GM19099 (cell line): ENCODE measurements around the gene MINDY4.

Experiments used
- POLR2A ChIP-seq: IDR thresholded peaks from 3 replicates; pipeline ENCODE4 v1.6.1; 2011; ENCODE audit warnings: low read depth; ENCODE audit not compliant: insufficient read length; ENCODE audit errors: extremely low read depth

Gene MINDY4

GRCh38 chr7:30771174-30771879, at the start of gene MINDY4:
Gene MINDY4, plus strand, starts transcription at chr7:30771417. Its CDS starts 77 bp downstream, at chr7:30771494.
- TF ChIP-seq POLR2A, result peak; percentile 29

GRCh38 chr7:30722187-30722586, 49.0 kb upstream of the MINDY4 start:
- no peak for TF ChIP-seq POLR2A

DNA sequence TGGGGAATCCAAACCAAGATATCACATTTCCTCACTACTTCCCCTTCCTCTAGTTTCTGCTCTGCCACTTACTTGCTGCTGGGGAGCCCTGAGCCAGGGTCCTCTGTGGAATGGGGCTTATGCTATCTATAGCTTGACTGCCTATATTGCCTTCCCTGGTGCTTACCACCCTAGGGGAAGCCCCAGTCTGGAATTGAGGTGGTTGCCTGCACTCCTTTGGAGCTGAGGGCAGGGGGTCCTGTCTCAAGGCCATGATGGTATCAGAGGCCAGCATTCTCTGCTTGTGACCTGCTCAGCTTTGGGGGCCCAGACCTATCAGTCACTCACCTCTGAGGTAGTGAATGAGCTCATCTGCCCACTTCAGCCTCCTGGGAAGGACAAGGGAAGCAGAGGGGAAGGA, 48.5 kb upstream of the MINDY4 start:
- TF ChIP-seq POLR2A, result no peak

GRCh38 chr7:30723776-30724175, 47.4 kb upstream of the MINDY4 start:
- TF ChIP-seq POLR2A, result no peak

GRCh38 chr7:30726296-30727006, 44.8 kb upstream of the MINDY4 start:
- no peak for TF ChIP-seq POLR2A

DNA sequence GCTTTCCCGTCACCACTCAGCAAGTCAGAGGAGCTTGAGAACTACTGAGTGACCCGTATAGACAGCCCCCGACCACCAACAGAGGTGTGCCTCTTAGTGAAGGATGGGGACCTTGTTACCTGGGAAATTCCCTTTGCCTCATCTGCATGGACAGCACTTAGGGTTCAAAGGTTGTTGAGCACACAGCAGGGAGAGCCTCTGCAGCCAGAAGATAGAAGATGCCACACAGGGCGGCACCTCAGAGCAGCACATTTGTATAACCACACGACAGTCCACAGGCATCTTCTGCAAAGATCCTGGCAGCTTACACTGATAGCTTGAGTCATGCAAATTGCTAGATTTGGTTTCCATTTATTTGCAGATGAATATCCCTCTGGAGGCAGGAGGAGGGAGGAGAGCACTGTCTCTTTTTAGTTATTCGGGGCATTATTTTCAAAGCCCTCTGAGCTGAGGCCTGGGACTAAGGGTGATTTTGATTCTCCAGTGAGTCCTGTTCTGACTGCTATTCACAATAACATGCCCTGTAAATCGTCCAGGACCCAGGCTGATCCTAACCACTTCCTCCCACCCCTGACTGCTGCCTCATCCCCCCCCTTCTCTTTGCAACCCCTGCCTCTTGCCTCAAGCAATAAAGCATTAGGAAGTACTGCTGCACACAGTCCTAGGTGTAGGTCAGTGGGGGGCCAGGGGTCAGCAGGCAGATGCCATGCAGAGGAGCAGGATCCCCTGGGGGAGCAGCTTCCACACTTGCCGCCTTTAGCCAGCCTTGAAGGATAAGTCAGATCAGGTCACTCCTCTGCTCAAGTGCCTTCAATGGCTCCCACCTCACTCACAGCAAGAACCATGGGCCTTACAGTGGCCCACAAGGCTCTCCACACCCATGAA, 43.9 kb upstream of the MINDY4 start:
- TF ChIP-seq POLR2A, result no peak

GRCh38 chr7:30728591-30729100, 42.6 kb upstream of the MINDY4 start:
- no peak for TF ChIP-seq POLR2A

GRCh38 chr7:30729642-30730041, 41.6 kb upstream of the MINDY4 start:
- no peak for TF ChIP-seq POLR2A

DNA sequence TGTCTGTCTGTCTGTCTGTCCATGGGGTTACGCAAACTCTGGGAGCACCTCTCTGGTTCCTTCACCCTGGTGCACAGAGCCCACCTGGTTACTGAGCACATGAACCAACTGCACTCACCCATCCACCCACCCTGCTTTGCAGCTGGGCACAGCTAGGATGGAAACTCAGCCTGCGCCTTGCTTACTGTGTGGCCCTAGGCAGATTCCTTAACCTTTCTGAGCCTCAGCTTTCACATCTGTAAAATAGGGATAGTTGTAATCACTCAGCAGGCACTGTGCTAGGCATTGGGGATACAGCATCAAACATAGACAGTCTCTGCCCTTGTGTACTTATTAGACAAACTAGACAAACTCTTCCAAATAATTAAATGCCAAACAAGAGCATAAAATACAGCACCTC, 41.1 kb upstream of the MINDY4 start:
- no peak for TF ChIP-seq POLR2A

- no peak for TF ChIP-seq POLR2A
Measured at GRCh38 chr7:30730996-30731395, 40.2 kb upstream of the MINDY4 start.

DNA sequence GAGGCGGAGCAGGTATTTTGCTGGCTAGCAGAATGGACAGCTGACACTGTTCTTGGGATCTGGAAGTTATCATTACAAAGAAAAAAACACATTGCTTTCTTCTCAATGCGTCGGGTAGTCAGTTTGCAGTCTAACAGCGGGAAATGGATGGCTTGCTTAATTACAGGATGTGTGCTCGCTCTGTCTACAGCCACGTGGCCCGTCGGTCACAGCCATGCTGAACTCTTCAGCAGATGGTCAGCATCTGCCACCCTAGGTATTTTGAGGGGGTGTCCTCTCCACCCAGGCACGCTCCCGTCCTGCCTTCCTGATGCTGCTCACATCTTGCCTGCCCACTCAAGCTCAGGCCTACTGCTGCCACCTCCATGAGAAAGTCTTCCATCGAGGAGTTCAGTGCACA, 39.6 kb upstream of the MINDY4 start:
- TF ChIP-seq POLR2A, result no peak

GRCh38 chr7:30732606-30733005, 38.6 kb upstream of the MINDY4 start:
- no peak for TF ChIP-seq POLR2A

- TF ChIP-seq POLR2A, result no peak
Measured at GRCh38 chr7:30733216-30733615, 38.0 kb upstream of the MINDY4 start.

DNA sequence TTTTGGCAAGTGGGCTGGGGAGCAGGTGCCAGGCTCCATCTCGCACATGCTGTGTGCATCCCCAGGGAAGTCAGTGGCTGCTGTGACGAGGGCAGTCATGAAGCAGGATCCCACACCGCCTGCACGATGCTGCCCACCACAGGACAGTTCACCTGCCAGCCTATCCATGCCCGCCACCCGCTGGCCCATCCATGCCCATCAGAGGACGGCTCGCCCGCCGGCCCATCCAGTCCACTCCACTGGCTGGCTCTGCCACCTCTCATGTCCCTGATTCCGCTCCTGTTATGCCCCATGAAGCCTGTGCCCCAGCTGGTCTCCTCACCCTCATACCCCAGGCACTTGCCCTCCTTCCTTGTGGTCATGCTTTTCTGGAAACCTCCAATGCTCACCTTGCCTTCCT, 37.5 kb upstream of the MINDY4 start:
- no peak for TF ChIP-seq POLR2A

DNA sequence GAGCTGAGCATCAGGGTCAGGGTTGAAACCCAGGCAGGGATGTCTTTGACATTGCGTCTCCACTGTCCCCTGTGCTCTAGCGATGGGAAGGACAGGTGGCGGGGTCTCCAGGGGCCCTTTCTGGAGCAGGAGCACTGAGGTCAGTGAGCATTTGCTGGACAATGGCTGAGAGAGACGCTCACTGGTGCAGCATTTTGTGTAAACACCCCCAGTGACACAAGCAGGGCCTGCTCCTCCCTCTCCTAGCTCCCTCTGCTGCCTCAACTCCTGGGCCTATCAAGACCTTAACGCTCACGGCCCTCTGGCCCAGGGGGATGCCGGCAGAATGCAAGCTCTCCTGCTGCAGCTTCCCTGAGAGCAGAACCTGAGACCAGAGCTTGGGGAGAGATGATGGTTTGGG, 36.7 kb upstream of the MINDY4 start:
- no peak for TF ChIP-seq POLR2A
